B cell (primary cell): ENCODE measurements around the gene GTF2A1L. TPM values are rescaled to one million over a fixed set of nuclear protein-coding genes. Genes with fewer than 3 reads are reported as not detected.

Experiments used
- ATAC-seq: fragments of 200-7000 bp; cut with Tn5 transposase; one replicate; pipeline ENCODE4 v1.10.0; 2021; ENCODE audit warnings: low read depth, mild to moderate bottlenecking, moderate number of reproducible peaks, moderate library complexity
- CTCF ChIA-PET: fragments of 350-600 bp; sonication (Branson Sonifier 250); formaldehyde crosslinking; loops from one replicate; lab custom pipeline; 2021; ENCODE audit warnings: antibody characterized with exemption, inconsistent platforms; lab: Charles Lee
- POLR2A ChIA-PET: fragments of 350-600 bp; sonication (Branson Sonifier 250); formaldehyde crosslinking; loops from one replicate; lab custom pipeline; 2021; ENCODE audit warnings: antibody characterized with exemption; lab: Charles Lee
- DNase-seq: peaks from one replicate; pipeline ENCODE4 v3.0.0; 2013
- H2AFZ ChIP-seq: 2 replicates; pipeline ENCODE4 v1.6.1; 2012; ENCODE audit warnings: mild to moderate bottlenecking, low read depth, low read length; ENCODE audit not compliant: insufficient read depth, poor library complexity, severe bottlenecking
- H3K27ac ChIP-seq, 2 donors: 1 replicate in 1 of 2; 2 replicates in 1 of 2; pipeline ENCODE4 v1.5.1; 2012 to 2013; ENCODE audit warnings: low read length in 2 of 2, mild to moderate bottlenecking in 2 of 2, moderate library complexity in 1 of 2
- H3K27me3 ChIP-seq, 4 experiments: fragments of 200-600 bp in 1 of 4; sonication (generic) in 1 of 4; replicated peaks in 1 of 4; 1 replicate in 2 of 4; 2 replicates in 2 of 4; pipeline versions ENCODE4 v1.6.1 to v1.7.0; 2013 to 2016; ENCODE audit warnings: low read length in 3 of 4, mild to moderate bottlenecking in 2 of 4, mixed read lengths in 1 of 4, moderate library complexity in 1 of 4; ENCODE audit not compliant: insufficient read depth in 4 of 4, control insufficient read depth in 3 of 4; ENCODE audit errors: control extremely low read depth in 1 of 4
- H3K36me3 ChIP-seq, 2 experiments: replicated peaks in 1 of 2; 1 replicate in 1 of 2; 2 replicates in 1 of 2; pipeline versions ENCODE4 v1.6.1 to v1.7.1; 2013; ENCODE audit warnings: low read length in 1 of 2; ENCODE audit not compliant: insufficient read depth in 2 of 2, control insufficient read depth in 1 of 2; ENCODE audit errors: control extremely low read depth in 1 of 2, extremely low read depth in 1 of 2
- H3K4me1 ChIP-seq, 2 donors: fragments of 200-600 bp in 1 of 2; sonication (generic) in 1 of 2; 1 replicate in 1 of 2; 2 replicates in 1 of 2; pipeline versions ENCODE4 v1.5.1 to v1.6.1; 2013 to 2017; ENCODE audit warnings: low read length in 2 of 2; ENCODE audit not compliant: control insufficient read depth in 2 of 2, insufficient read depth in 2 of 2
- H3K4me2 ChIP-seq: replicated peaks from 2 replicates; pipeline ENCODE3; 2012; ENCODE audit warnings: mild to moderate bottlenecking, low read depth, low read length; ENCODE audit not compliant: poor library complexity, severe bottlenecking
- H3K4me3 ChIP-seq, 5 experiments: fragments of 200-600 bp in 1 of 5; sonication (generic) in 1 of 5; 1 replicate in 3 of 5; 2 replicates in 2 of 5; pipeline versions ENCODE4 v1.5.1 to v1.7.0; 2011 to 2016; ENCODE audit warnings: low read length in 4 of 5, mild to moderate bottlenecking in 4 of 5, low read depth in 2 of 5, control low read depth in 1 of 5, moderate library complexity in 1 of 5; ENCODE audit not compliant: insufficient read depth in 1 of 5; ENCODE audit errors: control extremely low read depth in 1 of 5, extremely low read depth in 1 of 5
- H3K79me2 ChIP-seq: fragments of 200-600 bp; sonication (generic); one replicate; pipeline ENCODE4 v1.6.0; 2016; ENCODE audit warnings: low read length; ENCODE audit not compliant: control insufficient read depth, insufficient read depth
- H3K9ac ChIP-seq: fragments of 200-600 bp; sonication (generic); 2 replicates; pipeline ENCODE4 v1.6.1; 2017; ENCODE audit warnings: mild to moderate bottlenecking, low read length, moderate library complexity
- H3K9me3 ChIP-seq, 3 donors: one replicate each; pipeline versions ENCODE4 v1.6.1 to v1.7.1; 2013; ENCODE audit warnings: low read length in 2 of 3; ENCODE audit not compliant: control insufficient read depth in 2 of 3, insufficient read depth in 1 of 3; ENCODE audit errors: control extremely low read depth in 1 of 3
- H4K20me1 ChIP-seq: 2 replicates; pipeline ENCODE4 v1.6.0; 2012; ENCODE audit warnings: mild to moderate bottlenecking, low read length; ENCODE audit not compliant: insufficient read depth, control insufficient read depth, poor library complexity, severe bottlenecking
- H3K27ac Mint-ChIP-seq: one replicate; pipeline ENCODE4 v1.8.0; 2021; ENCODE audit warnings: mixed read lengths
- H3K27me3 Mint-ChIP-seq: one replicate; pipeline ENCODE4 v1.8.0; 2021; ENCODE audit warnings: mixed read lengths
- H3K4me1 Mint-ChIP-seq: one replicate; pipeline ENCODE4 v1.8.0; 2021; ENCODE audit warnings: mixed read lengths
- H3K4me3 Mint-ChIP-seq: one replicate; pipeline ENCODE4 v1.8.0; 2021; ENCODE audit warnings: mixed read lengths
- H3K9me3 Mint-ChIP-seq: one replicate; pipeline ENCODE4 v1.8.0; 2022; ENCODE audit warnings: mixed read lengths; ENCODE audit not compliant: insufficient read depth
- EZH2 ChIP-seq: IDR thresholded peaks from 2 replicates; pipeline ENCODE4 v1.6.1; 2012; ENCODE audit warnings: borderline replicate concordance, low read depth, mild to moderate bottlenecking, moderate library complexity, low read length; ENCODE audit not compliant: insufficient read depth, poor library complexity, severe bottlenecking
- WGBS: methylation state at CpG from one replicate; pipeline ENCODE4 v1.1.5; 2013; ENCODE audit warnings: missing lambda C conversion rate; ENCODE audit not compliant: insufficient coverage; 5-methylcytosine and 5-hydroxymethylcytosine counted together
- intact Hi-C: fragments of 100-400 bp; cut with micrococcal nuclease; formaldehyde crosslinking; loops from one replicate; pipeline ENCODE4 v1.10.0; 2022
- polyA plus RNA-seq: library from polyadenylated mRNA; depleted of rRNA; stranded (reverse); fragments of >200 nt; gene quantifications from 2 replicates; pipeline ENCODE4 v1.2.3, GENCODE V29; 2012
- total RNA-seq, 2 donors: library from RNA; stranded (reverse); fragments of 120-200 nt in 1 of 2; gene quantifications; 1 replicate in 1 of 2; 2 replicates in 1 of 2; pipeline versions ENCODE4 v1.2.3 to v1.2.4, GENCODE V29; 2013 to 2022
- TF ChIP-seq, protein P1 (sequence below): fragments of 200-600 bp; IDR thresholded peaks from one replicate; pipeline ENCODE4 v1.8.0; 2022; ENCODE audit warnings: antibody characterized with exemption, mild to moderate bottlenecking

The GTF2A1L gene
- total and polyA plus RNA-seq, 2 donors (not counting 1 experiment from before 2014, with no cell fraction given), result not detected

DNA sequence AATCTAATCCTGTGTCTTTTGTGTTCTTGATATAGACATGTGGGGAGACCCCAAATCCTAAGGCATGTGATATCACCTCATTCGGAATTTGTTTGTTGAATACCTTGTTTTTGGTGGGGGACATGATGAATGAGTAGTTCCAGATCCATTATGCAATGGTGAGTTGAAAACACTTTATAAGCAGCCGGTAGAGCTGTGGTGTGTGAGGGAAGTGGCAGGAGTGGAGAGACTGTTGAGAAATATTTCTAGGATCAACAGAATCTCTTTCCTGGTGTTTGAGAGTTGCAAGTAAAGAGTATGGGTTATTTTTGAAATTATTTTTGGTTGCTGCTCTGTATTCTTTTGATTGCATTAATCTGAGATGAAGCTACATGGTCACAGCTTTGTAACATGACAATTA, 103.5 kb downstream of the GTF2A1L start:
- intact Hi-C loops, result no loop called here
- Histone ChIP-seq H3K9ac (no peak overlapping the region), H3K9me3 (no peaks in the 10 kb centered on the region), H3K27me3 (no peaks in the 10 kb centered on the region), H2AFZ (no peak overlapping the region), H3K4me1 (no peaks in the 10 kb centered on the region), H3K27ac (no peak overlapping the region), H4K20me1 (no peaks in the 10 kb centered on the region), H3K4me3 (no peak overlapping the region), H3K36me3 (no peaks in the 10 kb centered on the region), H3K4me2 (no peak overlapping the region), H3K79me2 (no peaks in the 10 kb centered on the region)
- H3K4me3 Mint-ChIP-seq, result no peak overlapping the region
- H3K27me3 Mint-ChIP-seq, result peaks cover 8% of the 10 kb centered on the region
- H3K9me3 Mint-ChIP-seq, result no peaks in the 10 kb centered on the region
- DNase-seq (no peak), ATAC-seq (no peak)
- ChIA-PET CTCF (no interaction called here), POLR2A (no interaction called here)
- TF ChIP-seq EZH2, result no peak
- TF ChIP-seq, protein P1, sequence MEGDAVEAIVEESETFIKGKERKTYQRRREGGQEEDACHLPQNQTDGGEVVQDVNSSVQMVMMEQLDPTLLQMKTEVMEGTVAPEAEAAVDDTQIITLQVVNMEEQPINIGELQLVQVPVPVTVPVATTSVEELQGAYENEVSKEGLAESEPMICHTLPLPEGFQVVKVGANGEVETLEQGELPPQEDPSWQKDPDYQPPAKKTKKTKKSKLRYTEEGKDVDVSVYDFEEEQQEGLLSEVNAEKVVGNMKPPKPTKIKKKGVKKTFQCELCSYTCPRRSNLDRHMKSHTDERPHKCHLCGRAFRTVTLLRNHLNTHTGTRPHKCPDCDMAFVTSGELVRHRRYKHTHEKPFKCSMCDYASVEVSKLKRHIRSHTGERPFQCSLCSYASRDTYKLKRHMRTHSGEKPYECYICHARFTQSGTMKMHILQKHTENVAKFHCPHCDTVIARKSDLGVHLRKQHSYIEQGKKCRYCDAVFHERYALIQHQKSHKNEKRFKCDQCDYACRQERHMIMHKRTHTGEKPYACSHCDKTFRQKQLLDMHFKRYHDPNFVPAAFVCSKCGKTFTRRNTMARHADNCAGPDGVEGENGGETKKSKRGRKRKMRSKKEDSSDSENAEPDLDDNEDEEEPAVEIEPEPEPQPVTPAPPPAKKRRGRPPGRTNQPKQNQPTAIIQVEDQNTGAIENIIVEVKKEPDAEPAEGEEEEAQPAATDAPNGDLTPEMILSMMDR, result no peak
- no peak overlapping the region for H3K27ac Mint-ChIP-seq
- H3K4me1 Mint-ChIP-seq, result no peaks in the 10 kb centered on the region
- 95% methylated on average over 2 of the region's 2 CpGs for WGBS

DNA sequence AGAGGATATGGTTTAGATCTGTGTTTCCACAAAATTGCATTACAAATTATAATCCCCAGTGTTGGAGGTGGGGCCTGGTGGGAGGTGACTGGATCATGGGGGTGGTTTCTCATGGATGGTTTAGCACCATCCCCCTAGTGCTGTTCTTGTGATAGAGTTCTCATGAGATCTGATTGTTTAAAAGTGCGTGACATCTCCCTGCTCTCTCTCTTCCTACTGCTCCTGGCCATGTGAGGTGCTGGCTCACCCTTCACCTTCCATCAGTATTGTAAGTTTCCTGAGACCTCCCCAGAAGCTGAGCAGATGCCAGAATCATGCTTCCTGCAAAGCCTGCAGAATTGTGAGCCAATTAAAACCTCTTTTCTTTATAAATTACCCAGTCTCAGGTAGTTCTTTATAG, 104.7 kb downstream of the GTF2A1L start:
- ChIA-PET CTCF (no interaction called here), POLR2A (no interaction called here)
- Mint-ChIP-seq H3K9me3 (no peaks in the 10 kb centered on the region), H3K27ac (no peak overlapping the region), H3K4me3 (no peak overlapping the region), H3K27me3 (peaks cover 8% of the 10 kb centered on the region), H3K4me1 (no peaks in the 10 kb centered on the region)
- H4K20me1 ChIP-seq, result no peaks in the 10 kb centered on the region
- H3K9me3 ChIP-seq, result no peaks in the 10 kb centered on the region
- H3K79me2 ChIP-seq, result no peaks in the 10 kb centered on the region
- intact Hi-C loops, result no loop called here
- ATAC-seq, result no peak
- no peaks in the 10 kb centered on the region for H3K27me3 ChIP-seq
- no peak overlapping the region for H2AFZ ChIP-seq
- TF ChIP-seq EZH2, result no peak
- TF ChIP-seq, protein P1, result no peak
- no peaks in the 10 kb centered on the region for H3K36me3 ChIP-seq
- WGBS, result no CpG with 5 or more reads among the region's 1 CpG
- H3K27ac ChIP-seq, result no peak overlapping the region
- DNase-seq, result no peak
- H3K4me2 ChIP-seq, result no peak overlapping the region
- no peaks in the 10 kb centered on the region for H3K4me1 ChIP-seq
- H3K9ac ChIP-seq, result no peak overlapping the region
- H3K4me3 ChIP-seq, result no peak overlapping the region
